Psoas muscle (tissue), 8 donors: ENCODE results near the gene CCDC7. TPM values are rescaled to one million over a fixed set of nuclear protein-coding genes. Genes with fewer than 3 reads are reported as not detected.

ENCODE experiments used
- ATAC-seq, 4 donors: fragments of 200-7000 bp; cut with Tn5 transposase; one replicate each; pipeline ENCODE4 v1.9.1; 2020; ENCODE audit warnings: moderate library complexity in 3 of 4, mild to moderate bottlenecking in 2 of 4
- DNase-seq, 2 donors: peaks; one replicate each; pipeline ENCODE4 v3.0.0-alpha.2; 2020
- H3K27ac ChIP-seq: fragments of 200-600 bp; one replicate; pipeline ENCODE4 v1.8.0; 2022
- H3K27me3 ChIP-seq, 3 donors: fragments of 200-600 bp in 1 of 3; one replicate each; pipeline versions ENCODE4 v1.6.1 to v1.8.0; 2013 to 2022; ENCODE audit warnings: low read length in 2 of 3, mild to moderate bottlenecking in 2 of 3, moderate library complexity in 1 of 3; ENCODE audit not compliant: insufficient read depth in 3 of 3
- H3K36me3 ChIP-seq, 2 donors: fragments of 200-600 bp in 1 of 2; one replicate each; pipeline versions ENCODE4 v1.6.1 to v1.8.0; 2013 to 2022; ENCODE audit warnings: low read depth in 1 of 2, mild to moderate bottlenecking in 1 of 2, moderate library complexity in 1 of 2; ENCODE audit not compliant: insufficient read depth in 1 of 2
- H3K4me1 ChIP-seq: fragments of 200-600 bp; one replicate; pipeline ENCODE4 v1.8.0; 2022
- H3K4me3 ChIP-seq: fragments of 200-600 bp; one replicate; pipeline ENCODE4 v1.8.0; 2022; ENCODE audit warnings: mild to moderate bottlenecking
- H3K9me3 ChIP-seq: fragments of 200-600 bp; one replicate; pipeline ENCODE4 v1.8.0; 2022
- CTCF ChIP-seq: fragments of 200-600 bp; IDR thresholded peaks from one replicate; pipeline ENCODE4 v1.8.0; 2022; ENCODE audit warnings: antibody characterized with exemption
- WGBS, 3 donors: extraction: QIAGEN DNeasy Blood & Tissue Kit; methylation state at CpG; one replicate each; pipeline versions ENCODE4 v1.1.6 to v1.1.7; 2013; 5-methylcytosine and 5-hydroxymethylcytosine counted together
- intact Hi-C, 2 donors: fragments of 100-400 bp; cut with DNase I; formaldehyde crosslinking; loops; one replicate each; pipeline versions ENCODE4 v1.11.0 to v1.14.2; 2022
- polyA plus RNA-seq, 3 donors: library from polyadenylated mRNA; stranded (reverse); fragments of 200-250 nt; gene quantifications; one replicate each; pipeline ENCODE4 v1.2.3, GENCODE V29; 2013
- total RNA-seq, 4 donors: library from RNA; stranded (reverse); fragmentation: NEBNext Ultra II Directional in 2 of 4; extraction: Animal tissue kit (Norgen Biotek cat#: 25700) in 2 of 4; gene quantifications; one replicate each; pipeline versions ENCODE4 v1.2.1 to v1.2.4, GENCODE V29; 2021 to 2023
- donor health status: healthy with polysubstance abuse.
- donor health status: DM: no; HTN: no; CAD: no; lungs with moderate emphysema.
- donor health status: Bipolar disorder and iron deficiency.
- donor health status: healthy.
- donor health status: DM: yes; HTN: yes; CAD: no.
- donor health status: DM: no; HTN: no; CAD: no.
- donor health status: DM: no; HTN: no; CAD: no.
- donor health status: DM: yes; HTN: yes; CAD: no.

The CCDC7 gene
- total and polyA plus RNA-seq, 7 donors: 0.85 to 20.4 (median 13.5) TPM

GRCh38 chr10:32511599-32511998, 65.7 kb downstream of the CCDC7 start:
- no peak for DNase-seq
- Histone ChIP-seq H3K9me3 (no peaks in the 10 kb centered on the region), H3K4me1 (no peaks in the 10 kb centered on the region), H3K27ac (no peak overlapping the region), H3K27me3 (no peaks in the 10 kb centered on the region), H3K4me3 (no peak overlapping the region), H3K36me3 (no peaks in the 10 kb centered on the region)
- no peak for ATAC-seq
- intact Hi-C loops: no loop called here
- no peak for TF ChIP-seq CTCF
- WGBS, 3 donors: 84 to 97% (median 87%) methylated on average over 18 of the region's 18 CpGs

GRCh38 chr10:32516567-32517495, 70.9 kb downstream of the CCDC7 start:
- peaks cover 11% of the 10 kb centered on the region for H3K9me3 ChIP-seq
- no peak for TF ChIP-seq CTCF
- no peak overlapping the region for H3K4me3 ChIP-seq
- no peaks in the 10 kb centered on the region for H3K4me1 ChIP-seq
- H3K27me3 ChIP-seq: no peaks in the 10 kb centered on the region
- no peak for DNase-seq
- intact Hi-C loops: no loop called here
- WGBS, 3 donors: 85 to 88% (median 85%) methylated on average over 4 of the region's 4 CpGs
- no peaks in the 10 kb centered on the region for H3K36me3 ChIP-seq
- ATAC-seq: no peak
- no peak overlapping the region for H3K27ac ChIP-seq

DNA sequence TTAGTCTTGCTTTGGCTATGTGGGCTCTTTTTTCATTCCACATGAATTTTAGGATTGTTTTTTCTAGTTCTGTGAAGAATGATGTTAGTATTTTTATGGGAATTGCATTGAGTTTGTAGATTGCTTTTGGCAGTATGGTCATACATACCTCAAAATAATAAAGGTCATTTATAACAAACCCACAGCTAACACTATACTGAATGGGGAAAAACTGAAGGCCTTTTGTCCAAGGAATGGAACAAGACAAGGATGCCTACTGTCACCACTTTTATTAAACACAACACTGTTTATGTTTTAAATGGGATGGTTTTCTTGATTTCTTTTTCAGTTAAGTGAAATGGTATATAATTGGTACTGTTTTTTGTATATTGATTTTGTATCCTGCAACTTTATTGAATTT, 84.3 kb downstream of the CCDC7 start:
- H3K9me3 ChIP-seq: peaks cover 3% of the 10 kb centered on the region
- TF ChIP-seq CTCF: no peak
- no peaks in the 10 kb centered on the region for H3K27me3 ChIP-seq
- H3K36me3 ChIP-seq: no peaks in the 10 kb centered on the region
- no peaks in the 10 kb centered on the region for H3K4me1 ChIP-seq
- DNase-seq (no peak), ATAC-seq (no peak)
- intact Hi-C loops: no loop called here
- no peak overlapping the region for H3K27ac ChIP-seq
- H3K4me3 ChIP-seq: no peak overlapping the region

GRCh38 chr10:32538256-32538655, 92.3 kb downstream of the CCDC7 start:
- no peak for DNase-seq
- TF ChIP-seq CTCF: no peak
- 81 to 90% (median 85%) methylated on average over 3 of the region's 3 CpGs for WGBS, 3 donors
- no peaks in the 10 kb centered on the region for H3K27me3 ChIP-seq
- H3K9me3 ChIP-seq: peaks cover 3% of the 10 kb centered on the region
- no peaks in the 10 kb centered on the region for H3K36me3 ChIP-seq
- no peak for ATAC-seq
- H3K4me1 ChIP-seq: no peaks in the 10 kb centered on the region
- intact Hi-C loops: no loop called here
- H3K27ac ChIP-seq: no peak overlapping the region
- no peak overlapping the region for H3K4me3 ChIP-seq
